Gastrocnemius medialis (tissue), 4 donors: ENCODE measurements around the gene TAS1R2. TPM values are rescaled to one million over a fixed set of nuclear protein-coding genes. Genes with fewer than 3 reads are reported as not detected.
"Not testable (repeated sequence)": the region's sequence is repeated elsewhere in the genome, so short reads cannot be mapped to it uniquely, and the experiment has no call there.

Source experiments
- ATAC-seq, 2 donors: fragments of 150-250 bp; one replicate each; pipeline ENCODE4 v1.9.1; 2016
- DNase-seq, 2 donors: peaks; one replicate each; pipeline ENCODE4 v3.0.0-alpha.2; 2019
- H3K27ac ChIP-seq, 4 donors: fragments of 200-600 bp; sonication (generic); 1 replicate in 1 of 4; 2 replicates in 3 of 4; pipeline ENCODE4 v1.5.1; 2016 to 2018; ENCODE audit warnings: mild to moderate bottlenecking in 2 of 4, moderate library complexity in 1 of 4
- H3K27me3 ChIP-seq, 3 donors: fragments of 200-600 bp; sonication (generic) in 2 of 3; 1 replicate in 1 of 3; 2 replicates in 2 of 3; pipeline versions ENCODE4 v1.5.1 to v1.6.0; 2016 to 2019; ENCODE audit warnings: mild to moderate bottlenecking in 1 of 3, moderate library complexity in 1 of 3
- H3K36me3 ChIP-seq, 2 donors: fragments of 200-600 bp; sonication (generic) in 1 of 2; one replicate each; pipeline ENCODE4 v1.5.1; 2017 to 2018
- H3K4me1 ChIP-seq, 2 donors: fragments of 200-600 bp; sonication (generic) in 1 of 2; one replicate each; pipeline ENCODE4 v1.5.1; 2016 to 2017; ENCODE audit warnings: mild to moderate bottlenecking in 2 of 2
- H3K4me3 ChIP-seq, 4 donors: fragments of 200-600 bp; sonication (generic) in 3 of 4; 1 replicate in 1 of 4; 2 replicates in 3 of 4; pipeline ENCODE4 v1.5.1; 2016 to 2019; ENCODE audit warnings: mild to moderate bottlenecking in 2 of 4
- H3K9me3 ChIP-seq, 3 donors: fragments of 200-600 bp; sonication (generic) in 2 of 3; 1 replicate in 1 of 3; 2 replicates in 2 of 3; pipeline ENCODE4 v1.5.1; 2016 to 2019
- CTCF ChIP-seq, 5 experiments: fragments of 450-650 bp in 3 of 5; fragments of 200-600 bp in 2 of 5; sonication (generic) in 2 of 5; IDR thresholded peaks in 4 of 5; conservative IDR thresholded peaks in 1 of 5; 1 replicate in 4 of 5; 2 replicates in 1 of 5; pipeline ENCODE4 v1.5.1; 2016 to 2019; ENCODE audit warnings: antibody characterized with exemption in 5 of 5, mild to moderate bottlenecking in 3 of 5, moderate library complexity in 3 of 5
- POLR2A ChIP-seq, 2 donors: fragments of 450-650 bp; IDR thresholded peaks; one replicate each; pipeline ENCODE4 v1.6.1; 2017; ENCODE audit warnings: antibody characterized with exemption in 2 of 2, mild to moderate bottlenecking in 2 of 2, moderate library complexity in 2 of 2
- in situ Hi-C, 4 donors: fragments of 200-750 bp; cut with MboI; loops; one replicate each; pipeline versions ENCODE4 v1.15.0 to v1.8.0; 2017; ENCODE audit warnings: low sequenced_read_pairs in 4 of 4
- intact Hi-C: fragments of 100-400 bp; cut with DNase I; formaldehyde crosslinking; loops from one replicate; pipeline ENCODE4 v1.15.1; 2023; ENCODE audit warnings: low total_unique reads
- total RNA-seq, 4 donors: library from RNA; depleted of rRNA; stranded (reverse); fragments of >200 nt; gene quantifications; one replicate each; pipeline versions ENCODE4 v1.1.0 to v1.2.3, GENCODE V29; 2016

The TAS1R2 gene
- total RNA-seq, 4 donors from 2014 or later = not detected

DNA sequence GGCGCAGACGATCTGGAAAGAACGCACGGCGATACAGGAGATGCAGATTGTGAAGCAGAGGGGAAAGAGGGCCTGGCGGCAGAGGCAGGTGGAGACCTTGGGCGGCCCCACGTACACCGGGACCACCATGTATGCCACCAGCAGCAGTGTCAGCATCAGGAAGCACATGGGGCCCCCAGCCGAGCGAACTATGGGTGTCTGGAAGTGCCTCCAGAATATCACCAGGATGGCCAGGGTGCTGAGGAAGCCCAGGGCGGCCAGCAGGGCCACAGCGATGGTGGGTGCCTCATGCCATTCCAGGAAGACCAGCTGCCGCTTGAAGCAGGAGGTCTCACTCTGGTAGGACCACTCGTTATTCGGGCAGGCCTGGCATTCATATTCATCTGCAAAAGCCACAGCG, 19.3 kb downstream of the TAS1R2 start:
- DNase-seq (no peak), ATAC-seq (no peak)
- Histone ChIP-seq H3K4me1 (no peaks in the 10 kb centered on the region), H3K27me3 (peaks cover 0 to 6% (median 3%) of the 10 kb centered on the region in 3 donors), H3K36me3 (no peaks in the 10 kb centered on the region), H3K9me3 (no peaks in the 10 kb centered on the region), H3K27ac (no peak overlapping the region), H3K4me3 (no peak overlapping the region)
- intact Hi-C loops (no loop called here), in situ Hi-C loops (no loop called here)
- TF ChIP-seq POLR2A (IDR thresholded peaks at IDR 0.05) = no peak
- no peak for TF ChIP-seq CTCF (IDR thresholded peaks at IDR 0.05 in 4 of 5, conservative IDR thresholded peaks at IDR 0.05 in 1 of 5)

DNA sequence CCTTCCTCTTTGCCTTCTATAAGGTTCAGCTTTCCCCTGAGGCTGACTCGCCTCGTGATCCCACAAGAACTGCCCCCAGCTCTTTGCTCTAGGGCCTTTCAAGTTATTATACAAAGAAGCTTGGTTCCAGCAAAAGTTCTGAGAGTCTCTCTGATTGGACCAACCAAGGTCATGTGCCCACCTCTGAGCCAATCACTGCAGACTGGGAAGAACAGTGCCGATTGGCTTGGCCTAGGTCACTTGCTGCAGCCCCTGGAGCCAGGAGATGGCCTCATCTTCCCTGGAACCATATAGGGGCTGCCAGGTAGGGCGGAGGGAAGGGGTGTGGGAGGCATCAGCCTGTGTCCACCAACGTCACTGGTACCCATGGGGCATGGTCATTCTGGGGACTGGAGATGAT, 22.8 kb downstream of the TAS1R2 start:
- Histone ChIP-seq H3K27me3 (peaks cover 0 to 13% (median 5%) of the 10 kb centered on the region in 3 donors), H3K36me3 (no peaks in the 10 kb centered on the region), H3K9me3 (no peaks in the 10 kb centered on the region), H3K4me3 (no peak overlapping the region), H3K27ac (no peak overlapping the region), H3K4me1 (no peaks in the 10 kb centered on the region)
- TF ChIP-seq POLR2A (IDR thresholded peaks at IDR 0.05) (no peak), CTCF (IDR thresholded peaks at IDR 0.05 in 4 of 5, conservative IDR thresholded peaks at IDR 0.05 in 1 of 5) (no peak)
- intact Hi-C loops = no loop called here
- in situ Hi-C loops = no loop called here
- DNase-seq = no peak
- ATAC-seq = no peak

DNA sequence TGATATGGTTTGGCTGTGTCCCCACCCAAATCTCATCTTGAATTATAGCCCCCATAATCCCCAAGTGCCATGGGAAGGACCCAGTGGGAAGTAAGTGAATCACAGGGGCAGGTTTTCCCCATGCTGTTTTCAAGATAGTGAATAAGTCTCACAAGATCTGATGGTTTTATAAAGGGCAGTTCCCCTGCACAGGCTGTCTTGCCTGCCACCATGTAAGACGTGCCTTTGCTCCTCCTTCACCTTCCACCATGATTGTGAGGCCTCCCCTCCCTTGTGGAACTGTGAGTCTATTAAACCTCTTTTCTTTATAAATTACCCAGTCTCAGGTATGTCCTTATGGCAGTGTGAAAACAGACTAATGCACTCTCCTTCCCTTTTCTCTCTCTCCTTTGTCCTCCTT, 27.1 kb downstream of the TAS1R2 start:
- intact Hi-C loops, H3K4me3 ChIP-seq, H3K27ac ChIP-seq, H3K4me1 ChIP-seq, in situ Hi-C loops, H3K9me3 ChIP-seq, DNase-seq, ATAC-seq, H3K36me3 ChIP-seq: not testable (repeated sequence)
- H3K27me3 ChIP-seq = peaks cover 0 to 17% (median 7%) of the 10 kb centered on the region in 3 donors

DNA sequence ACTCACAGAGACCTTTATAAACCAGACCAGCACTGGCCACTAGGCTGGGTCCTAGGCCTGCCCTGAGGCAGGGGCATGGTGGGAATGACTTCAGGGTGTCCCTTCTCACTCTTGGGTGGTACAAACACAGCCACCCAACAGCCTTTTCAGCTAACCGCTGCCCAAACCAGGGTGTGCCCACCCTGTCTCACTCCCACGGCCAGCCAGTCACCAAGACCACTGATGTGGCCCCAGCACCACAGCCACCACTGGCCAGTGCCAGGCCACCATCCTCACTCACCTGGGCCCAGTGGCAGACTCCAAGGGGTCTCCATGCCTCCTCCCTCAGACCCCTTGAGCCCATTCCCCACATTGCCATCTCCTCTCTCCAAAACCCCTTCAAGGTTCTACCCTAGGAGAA, 27.8 kb downstream of the TAS1R2 start:
- no peak for DNase-seq
- TF ChIP-seq CTCF (IDR thresholded peaks at IDR 0.05 in 4 of 5, conservative IDR thresholded peaks at IDR 0.05 in 1 of 5) = no peak
- no peak for TF ChIP-seq POLR2A (IDR thresholded peaks at IDR 0.05)
- Histone ChIP-seq H3K4me3 (no peak overlapping the region), H3K9me3 (no peaks in the 10 kb centered on the region), H3K4me1 (no peaks in the 10 kb centered on the region), H3K27ac (no peak overlapping the region), H3K27me3 (peaks cover 0 to 17% (median 8%) of the 10 kb centered on the region in 3 donors), H3K36me3 (no peaks in the 10 kb centered on the region)
- ATAC-seq = no peak
- intact Hi-C loops (no loop called here), in situ Hi-C loops (no loop called here)

- ATAC-seq = no peak
- in situ Hi-C loops = no loop called here
These were observed 28.9 kb downstream of the TAS1R2 start for GRCh38 chr1:18830596-18830995.

More at GRCh38 chr1:18830596-18830995, 28.9 kb downstream of the TAS1R2 start:
- peaks cover 0 to 15% (median 8%) of the 10 kb centered on the region in 3 donors for H3K27me3 ChIP-seq
- H3K9me3 ChIP-seq = no peaks in the 10 kb centered on the region
- H3K27ac ChIP-seq = no peak overlapping the region
- intact Hi-C loops = no loop called here
- TF ChIP-seq POLR2A (IDR thresholded peaks at IDR 0.05) (no peak), CTCF (IDR thresholded peaks at IDR 0.05 in 4 of 5, conservative IDR thresholded peaks at IDR 0.05 in 1 of 5) (no peak)
- DNase-seq = no peak
- H3K4me1 ChIP-seq = no peaks in the 10 kb centered on the region
- H3K36me3 ChIP-seq = no peaks in the 10 kb centered on the region
- H3K4me3 ChIP-seq = no peak overlapping the region
